H1 (cell line): Measurements from ENCODE around the gene HOXA11. TPM values are rescaled to one million over a fixed set of nuclear protein-coding genes. Genes with fewer than 3 reads are reported as not detected.

Source experiments
- EGR1 ChIP-seq: IDR thresholded peaks from 2 replicates; pipeline ENCODE4 v1.6.1; 2011; ENCODE audit warnings: low read depth, low read length, borderline replicate concordance
- KDM5A ChIP-seq: fragments of 200-600 bp; IDR thresholded peaks from 2 replicates; pipeline ENCODE4 v1.7.1; 2012; ENCODE audit warnings: mild to moderate bottlenecking, low read length, inconsistent platforms, mixed read lengths
- polyA plus RNA-seq, 7 experiments: library from polyadenylated mRNA; depleted of rRNA in 3 of 7; stranded (reverse) in 5 of 7; unstranded in 2 of 7; fragments of >200 nt in 5 of 7; fragments of 200-250 nt in 2 of 7; gene quantifications; 1 replicate in 5 of 7; 2 replicates in 1 of 7; 4 replicates in 1 of 7; pipeline versions ENCODE4 v1.2.1 to v1.2.3, GENCODE V29; 2011 to 2013; ENCODE audit warnings: missing spikeins in 2 of 7, mixed read lengths in 2 of 7
- total RNA-seq: library from RNA; stranded (reverse); fragmentation: NEBNext Ultra II Directional; extraction: Animal tissue kit (Norgen Biotek cat#: 25700); gene quantifications from 2 replicates; pipeline ENCODE4 v1.2.1, GENCODE V29; 2021

The HOXA11 gene
- total and polyA plus RNA-seq, 2 of the 8 experiments (the other 6 are each of a cell fraction or from before 2014, with no cell fraction given), result not detected

GRCh38 chr7:27182861-27183681, 2.0 kb downstream of the HOXA11 start (continued):
- TF ChIP-seq EGR1 (peak; percentile 26; the same call in 1 of the 2 replicates), KDM5A (no peak)
